ENCODE results near the gene ALDOA. TPM values are rescaled to one million over a fixed set of nuclear protein-coding genes. Genes with fewer than 3 reads are reported as not detected.

ALDOA gene
- total RNA-seq, 2 donors from 2014 or later = 1,789 to 1,983 TPM

- peaks cover 15% of the 10 kb centered on the region for H3K36me3 Mint-ChIP-seq
- peaks cover 20 to 32% of the 10 kb centered on the region in 2 donors for H3K4me1 Mint-ChIP-seq (ENCODE audit: low read depth in 2 of 2)
- no peaks in the 10 kb centered on the region for H3K9me3 Mint-ChIP-seq
- ATAC-seq = no peak
- peak overlapping the region in 1 of 2 donors; percentile 66 for H3K27ac Mint-ChIP-seq
- H3K27me3 Mint-ChIP-seq = no peaks in the 10 kb centered on the region
- DNase-seq (ENCODE audit: low spot score) = no peak
- no peak overlapping the region for H3K4me3 Mint-ChIP-seq
Observed at GRCh38 chr16:30068750-30069610, 3.4 kb downstream of the ALDOA start.

GRCh38 chr16:30069611-30070462 lies 4.3 kb downstream of the ALDOA start:
- DNase-seq (ENCODE audit: low spot score) (no peak), ATAC-seq (no peak)
- Mint-ChIP-seq H3K36me3 (peaks cover 15% of the 10 kb centered on the region), H3K27ac (peak overlapping the region in 1 of 2 donors; percentile 43), H3K4me3 (no peak overlapping the region), H3K27me3 (no peaks in the 10 kb centered on the region), H3K4me1 (ENCODE audit: low read depth in 2 of 2) (peaks cover 15 to 31% of the 10 kb centered on the region in 2 donors), H3K9me3 (no peaks in the 10 kb centered on the region)

- Mint-ChIP-seq H3K4me1 (ENCODE audit: low read depth in 2 of 2) (peaks cover 15 to 34% of the 10 kb centered on the region in 2 donors), H3K27me3 (no peaks in the 10 kb centered on the region), H3K36me3 (peaks cover 15% of the 10 kb centered on the region), H3K9me3 (no peaks in the 10 kb centered on the region), H3K4me3 (no peak overlapping the region), H3K27ac (no peak overlapping the region)
- DNase-seq (ENCODE audit: low spot score) (no peak), ATAC-seq (no peak)
Observed at GRCh38 chr16:30070490-30070889, 4.9 kb downstream of the ALDOA start.

GRCh38 chr16:30075503-30076275 lies 10.1 kb downstream of the ALDOA start, which contains the start of gene PPP4C:
TSS of gene PPP4C (plus strand) at chr16:30075994. CDS start at chr16:30076378, 384 bp downstream.
- ATAC-seq = peak; percentile 93 to 96
- H3K36me3 Mint-ChIP-seq = peaks cover 15% of the 10 kb centered on the region

GRCh38 chr16:30076276-30076791 lies 10.8 kb downstream of the ALDOA start:
- no peaks in the 10 kb centered on the region for H3K27me3 Mint-ChIP-seq
- peaks cover 15% of the 10 kb centered on the region for H3K36me3 Mint-ChIP-seq
- DNase-seq (ENCODE audit: low spot score) (no peak), ATAC-seq (peak; percentile 52 to 54)
- peak overlapping the region; percentile 97 for H3K4me3 Mint-ChIP-seq
- peaks cover 20 to 38% of the 10 kb centered on the region in 2 donors for H3K4me1 Mint-ChIP-seq (ENCODE audit: low read depth in 2 of 2)
- no peaks in the 10 kb centered on the region for H3K9me3 Mint-ChIP-seq
- peak overlapping the region; percentile 92 to 94 for H3K27ac Mint-ChIP-seq

More at GRCh38 chr16:30075503-30076275, 10.1 kb downstream of the ALDOA start, which contains the start of gene PPP4C:
- peak; percentile 94 for DNase-seq (ENCODE audit: low spot score)
- peaks cover 20 to 38% of the 10 kb centered on the region in 2 donors for H3K4me1 Mint-ChIP-seq (ENCODE audit: low read depth in 2 of 2)
- H3K4me3 Mint-ChIP-seq = peak within 1 kb of the TSS; percentile 97
- H3K27ac Mint-ChIP-seq = peak within 1 kb of the TSS; percentile 92 to 94
- no peaks in the 10 kb centered on the region for H3K27me3 Mint-ChIP-seq
- no peaks in the 10 kb centered on the region for H3K9me3 Mint-ChIP-seq

- DNase-seq (ENCODE audit: low spot score) (no peak), ATAC-seq (no peak)
- Mint-ChIP-seq H3K36me3 (peaks cover 16% of the 10 kb centered on the region), H3K27me3 (no peaks in the 10 kb centered on the region), H3K4me1 (ENCODE audit: low read depth in 2 of 2) (peaks cover 20 to 43% of the 10 kb centered on the region in 2 donors), H3K27ac (peak overlapping the region; percentile 92 to 94), H3K4me3 (peak overlapping the region; percentile 97), H3K9me3 (no peaks in the 10 kb centered on the region)
Observed at GRCh38 chr16:30077656-30078055, 12.1 kb downstream of the ALDOA start.

- H3K4me3 Mint-ChIP-seq = no peak overlapping the region
- H3K36me3 Mint-ChIP-seq = peaks cover 16% of the 10 kb centered on the region
- peak overlapping the region in 1 of 2 donors; percentile 27 for H3K27ac Mint-ChIP-seq
Observed at GRCh38 chr16:30078744-30079143, 13.2 kb downstream of the ALDOA start.

GRCh38 chr16:30079480-30079879 lies 13.9 kb downstream of the ALDOA start:
- Mint-ChIP-seq H3K4me1 (ENCODE audit: low read depth in 2 of 2) (peaks cover 20 to 46% of the 10 kb centered on the region in 2 donors), H3K27ac (peak overlapping the region in 1 of 2 donors; percentile 27), H3K4me3 (no peak overlapping the region), H3K36me3 (peaks cover 16% of the 10 kb centered on the region), H3K9me3 (no peaks in the 10 kb centered on the region), H3K27me3 (no peaks in the 10 kb centered on the region)
- ATAC-seq (no peak), DNase-seq (ENCODE audit: low spot score) (no peak)

More at GRCh38 chr16:30078744-30079143, 13.2 kb downstream of the ALDOA start:
- DNase-seq (ENCODE audit: low spot score) = no peak
- Mint-ChIP-seq H3K9me3 (no peaks in the 10 kb centered on the region), H3K27me3 (no peaks in the 10 kb centered on the region), H3K4me1 (ENCODE audit: low read depth in 2 of 2) (peaks cover 20 to 43% of the 10 kb centered on the region in 2 donors)
- ATAC-seq = no peak

GRCh38 chr16:30082545-30083090 lies 17.1 kb downstream of the ALDOA start:
- peaks cover 13 to 22% of the 10 kb centered on the region in 2 donors for H3K4me1 Mint-ChIP-seq (ENCODE audit: low read depth in 2 of 2)
- no peak overlapping the region for H3K4me3 Mint-ChIP-seq
- H3K9me3 Mint-ChIP-seq = no peaks in the 10 kb centered on the region
- ATAC-seq (no peak), DNase-seq (ENCODE audit: low spot score) (no peak)
- peaks cover 6% of the 10 kb centered on the region for H3K36me3 Mint-ChIP-seq
- H3K27me3 Mint-ChIP-seq = no peaks in the 10 kb centered on the region
- peak overlapping the region in 1 of 2 donors; percentile 7 for H3K27ac Mint-ChIP-seq

- ATAC-seq = peak in 1 of 2 donors; percentile 6
- no peak for DNase-seq (ENCODE audit: low spot score)
- Mint-ChIP-seq H3K27me3 (no peaks in the 10 kb centered on the region), H3K27ac (peak overlapping the region in 1 of 2 donors; percentile 7), H3K36me3 (peaks cover 6% of the 10 kb centered on the region), H3K9me3 (no peaks in the 10 kb centered on the region), H3K4me3 (no peak overlapping the region), H3K4me1 (ENCODE audit: low read depth in 2 of 2) (peaks cover 7 to 15% of the 10 kb centered on the region in 2 donors)
Observed at GRCh38 chr16:30083216-30084055, 17.9 kb downstream of the ALDOA start.

GRCh38 chr16:30084096-30084815 lies 18.7 kb downstream of the ALDOA start:
- Mint-ChIP-seq H3K4me3 (no peak overlapping the region), H3K27ac (no peak overlapping the region), H3K4me1 (ENCODE audit: low read depth in 2 of 2) (peaks cover 7 to 16% of the 10 kb centered on the region in 2 donors), H3K9me3 (no peaks in the 10 kb centered on the region), H3K36me3 (peaks cover 6% of the 10 kb centered on the region), H3K27me3 (no peaks in the 10 kb centered on the region)
- ATAC-seq (peak; percentile 13 to 18), DNase-seq (ENCODE audit: low spot score) (no peak)

All from natural killer cell treated with Interleukin-12 subunit alpha and Interleukin-12 subunit beta and Interleukin-15 and Interleukin-18, amount 100 ng/mL, for 72 hours (primary cell).